Measurements from ENCODE around the gene VWA3A. TPM values are rescaled to one million over a fixed set of nuclear protein-coding genes. Genes with fewer than 3 reads are reported as not detected.

Gene VWA3A
- total RNA-seq, 1 donor from 2014 or later: 0.25 TPM

DNA sequence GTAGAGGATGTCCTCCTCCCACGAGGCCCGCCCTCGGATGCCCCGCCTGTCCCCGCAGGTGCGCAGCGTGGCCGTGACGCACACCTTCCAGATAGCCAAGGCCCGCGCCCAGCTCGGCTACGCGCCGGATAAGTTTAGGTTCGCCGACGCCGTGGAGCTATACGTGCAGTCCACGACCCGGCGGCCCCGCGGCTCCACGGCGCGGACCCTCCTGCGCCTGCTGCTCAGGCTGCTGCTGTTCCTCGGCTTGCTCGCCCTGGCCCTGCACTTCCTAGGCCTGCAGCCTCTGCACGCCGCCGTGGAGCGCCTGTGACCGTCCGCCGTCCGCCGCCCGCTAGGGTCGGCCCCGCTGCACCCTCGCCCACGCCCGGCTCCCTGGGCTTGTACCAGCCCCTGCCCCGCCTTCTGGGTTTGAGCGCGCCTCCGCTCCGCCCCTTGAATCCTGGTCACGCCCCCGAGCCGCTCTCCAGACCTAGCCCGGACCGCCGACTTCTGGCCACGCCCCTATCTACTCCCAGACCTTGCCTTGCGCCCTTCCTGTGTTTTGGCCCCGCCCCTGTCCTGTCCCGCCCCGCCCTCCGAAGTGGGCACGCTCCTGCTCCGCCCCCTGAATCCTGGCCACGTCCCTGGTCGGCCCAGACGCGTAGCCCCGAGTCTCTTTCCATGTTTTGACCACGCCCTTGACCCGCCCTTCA is 97.9 kb downstream of the VWA3A start:
- H3K27ac ChIP-seq (replicated peaks): peak overlapping the region; percentile 95
- peaks cover 45% of the 10 kb centered on the region for H3K4me1 ChIP-seq
- H3K4me3 ChIP-seq: peak overlapping the region; percentile 92
- H3K27me3 ChIP-seq (ENCODE audit: low read depth): no peaks in the 10 kb centered on the region
- no peaks in the 10 kb centered on the region for H3K36me3 ChIP-seq
- H3K9me3 ChIP-seq (replicated peaks): no peaks in the 10 kb centered on the region
- intact Hi-C loops (cut with micrococcal nuclease): no loop called here
- peak; percentile 12 for TF ChIP-seq CTCF (IDR thresholded peaks at IDR 0.05; ENCODE audit: borderline replicate concordance)
- no peak for DNase-seq

- DNase-seq: peak; percentile 100
- H3K4me1 ChIP-seq: peaks cover 48% of the 10 kb centered on the region
- no peaks in the 10 kb centered on the region for H3K27me3 ChIP-seq (ENCODE audit: low read depth)
- peak overlapping the region; percentile 95 for H3K27ac ChIP-seq (replicated peaks)
- intact Hi-C loops (cut with micrococcal nuclease): no loop called here
- TF ChIP-seq CTCF (IDR thresholded peaks at IDR 0.05; ENCODE audit: borderline replicate concordance): no peak
- peak overlapping the region; percentile 92 for H3K4me3 ChIP-seq
- no peaks in the 10 kb centered on the region for H3K9me3 ChIP-seq (replicated peaks)
- no peaks in the 10 kb centered on the region for H3K36me3 ChIP-seq
These were observed 98.6 kb downstream of the VWA3A start for GRCh38 chr16:22190776-22191531.

DNA sequence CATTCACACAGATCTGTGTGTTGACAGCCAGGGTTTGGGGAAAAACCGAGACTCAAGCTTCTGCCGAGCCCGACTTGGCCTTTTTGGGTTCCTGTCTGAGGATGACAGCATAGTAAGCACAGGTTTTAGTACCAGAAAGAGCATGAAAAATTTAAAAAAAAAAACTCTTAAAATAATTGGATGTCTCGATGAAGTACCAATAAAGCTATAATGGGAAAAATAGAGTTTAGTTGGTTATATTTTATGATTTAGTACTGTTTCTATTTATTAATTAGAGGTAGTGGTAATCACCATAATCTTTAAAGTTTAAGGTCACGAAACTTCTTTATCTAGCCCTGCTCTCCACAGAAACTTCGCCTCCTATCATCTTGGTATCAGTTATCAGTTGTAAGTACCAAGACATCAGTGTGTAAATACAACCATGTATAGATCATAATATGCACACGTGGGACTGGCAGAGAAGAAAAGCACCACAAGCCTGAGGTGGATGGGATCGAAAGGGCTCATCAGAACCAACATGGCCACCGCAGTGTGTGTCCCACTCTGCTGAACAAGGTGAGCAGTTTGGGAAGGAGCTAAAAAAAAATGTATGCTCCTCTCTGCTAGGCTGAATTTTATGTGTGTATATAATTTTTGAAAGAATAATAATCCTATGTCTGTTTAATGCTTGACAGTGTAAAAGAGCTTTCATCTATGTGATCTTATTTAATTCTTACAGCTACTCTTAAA is 99.4 kb downstream of the VWA3A start:
- no peaks in the 10 kb centered on the region for H3K9me3 ChIP-seq (replicated peaks)
- H3K4me1 ChIP-seq: peaks cover 55% of the 10 kb centered on the region
- DNase-seq: no peak
- H3K4me3 ChIP-seq: peak overlapping the region; percentile 92
- intact Hi-C loops (cut with micrococcal nuclease): no loop called here
- H3K27ac ChIP-seq (replicated peaks): peak overlapping the region; percentile 95
- no peak for TF ChIP-seq CTCF (IDR thresholded peaks at IDR 0.05; ENCODE audit: borderline replicate concordance)
- no peaks in the 10 kb centered on the region for H3K36me3 ChIP-seq
- H3K27me3 ChIP-seq (ENCODE audit: low read depth): no peaks in the 10 kb centered on the region

DNA sequence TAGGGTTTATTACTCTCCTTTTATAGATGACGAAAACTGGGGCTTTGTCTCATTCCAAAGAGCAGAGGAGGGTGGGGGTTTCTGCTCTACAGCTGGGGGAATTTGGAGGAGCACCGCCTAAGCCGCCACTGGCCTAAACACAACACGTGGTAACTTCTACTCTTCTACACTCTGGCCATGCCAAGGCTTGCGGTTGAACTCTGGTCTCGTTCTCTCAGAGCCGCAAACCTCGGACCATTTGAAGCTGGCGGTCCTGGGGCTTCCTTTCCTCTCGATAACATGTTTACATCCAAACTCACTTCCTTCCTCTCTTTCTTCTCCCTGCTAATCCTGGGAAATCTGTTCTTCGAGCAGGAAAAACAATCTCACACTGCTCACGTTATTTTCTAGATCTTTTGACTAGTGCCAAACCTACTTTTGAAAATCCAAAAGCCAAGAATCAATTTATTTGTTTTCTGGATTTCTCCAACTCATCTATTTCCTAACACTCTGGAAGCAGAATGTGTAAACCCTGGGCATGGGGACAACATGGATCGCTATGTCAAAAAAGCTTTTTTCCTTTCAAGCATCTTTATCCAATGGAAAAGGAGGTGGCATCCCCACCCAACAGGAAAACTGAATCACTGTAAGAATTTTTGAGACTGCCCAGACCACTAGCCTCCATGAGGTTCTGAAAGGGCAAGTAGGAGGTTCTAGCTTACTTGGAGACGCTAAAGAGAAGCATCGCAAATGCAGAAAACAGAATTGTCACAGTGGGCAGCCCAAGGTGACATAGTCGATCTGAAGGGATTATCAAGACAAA is 100.1 kb downstream of the VWA3A start:
- peak; percentile 77 for DNase-seq
- Histone ChIP-seq H3K36me3 (no peaks in the 10 kb centered on the region), H3K4me3 (peak overlapping the region; percentile 92), H3K27ac (replicated peaks) (peak overlapping the region; percentile 95), H3K27me3 (ENCODE audit: low read depth) (no peaks in the 10 kb centered on the region), H3K9me3 (replicated peaks) (no peaks in the 10 kb centered on the region), H3K4me1 (peaks cover 55% of the 10 kb centered on the region)
- TF ChIP-seq CTCF (IDR thresholded peaks at IDR 0.05; ENCODE audit: borderline replicate concordance): no peak
- intact Hi-C loops (cut with micrococcal nuclease): no loop called here

DNA sequence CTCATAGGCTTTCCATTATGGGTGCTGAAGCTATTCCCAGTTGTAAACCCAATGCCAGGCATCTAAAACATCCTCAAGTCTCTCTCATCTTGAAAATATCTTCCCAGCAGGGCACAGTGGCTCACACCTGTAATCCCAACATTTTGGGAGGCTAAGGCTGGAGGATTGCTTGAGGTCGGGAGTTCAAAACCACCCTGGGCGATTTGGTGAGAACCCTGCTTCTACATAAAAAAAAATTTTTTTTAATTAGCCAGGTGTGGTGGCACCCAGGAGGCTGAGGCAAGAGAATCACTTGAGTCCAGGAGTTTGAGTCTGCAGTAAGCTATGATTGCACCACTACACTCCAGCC is 100.7 kb downstream of the VWA3A start:
- intact Hi-C loops (cut with micrococcal nuclease): no loop called here
- H3K4me3 ChIP-seq: no peak overlapping the region
- no peaks in the 10 kb centered on the region for H3K36me3 ChIP-seq
- H3K9me3 ChIP-seq (replicated peaks): no peaks in the 10 kb centered on the region
- DNase-seq: no peak
- no peak for TF ChIP-seq CTCF (IDR thresholded peaks at IDR 0.05; ENCODE audit: borderline replicate concordance)
- no peaks in the 10 kb centered on the region for H3K27me3 ChIP-seq (ENCODE audit: low read depth)
- H3K27ac ChIP-seq (replicated peaks): peak overlapping the region; percentile 95
- peaks cover 55% of the 10 kb centered on the region for H3K4me1 ChIP-seq
